IMR-90 (cell line): ENCODE data around the gene PEX19. TPM values are rescaled to one million over a fixed set of nuclear protein-coding genes. Genes with fewer than 3 reads are reported as not detected.

Experiments used
- ATAC-seq: fragments of 200-7000 bp; cut with Tn5 transposase; 2 replicates; pipeline ENCODE4 v1.9.1; 2020; ENCODE audit warnings: low read depth, mild to moderate bottlenecking, moderate library complexity
- BruUV-seq: library from RNA; stranded (reverse); fragments of 400-500 nt; replicated peaks from 2 replicates; lab custom pipeline; 2021; lab: Mats Ljungman, UMichigan
- CTCF ChIA-PET: fragments of 300-600 bp; formaldehyde crosslinking; extraction: SDS; loops from one replicate; lab custom pipeline; 2021; ENCODE audit warnings: antibody characterized with exemption; lab: Yijun Ruan, JAX
- POLR2A ChIA-PET: fragments of 300-600 bp; sonication (Branson Sonifier 250); formaldehyde crosslinking; loops from one replicate; lab custom pipeline; 2022; ENCODE audit warnings: antibody characterized with exemption; ENCODE audit not compliant: unreplicated experiment; lab: Charles Lee
- DNase-seq: peaks from one replicate; pipeline ENCODE4 v3.0.0; 2013
- H2AFZ ChIP-seq: replicated peaks from 2 replicates; pipeline ENCODE3; 2013; ENCODE audit warnings: low read length, mild to moderate bottlenecking; ENCODE audit not compliant: poor library complexity
- H2AK5ac ChIP-seq: 2 replicates; pipeline ENCODE4 v1.6.1; 2013; ENCODE audit warnings: low read depth, low read length, inconsistent platforms
- H2AK9ac ChIP-seq: replicated peaks from 2 replicates; pipeline ENCODE3; 2013; ENCODE audit warnings: mild to moderate bottlenecking, low read depth, low read length, moderate library complexity; ENCODE audit not compliant: poor library complexity
- H2BK120ac ChIP-seq: 2 replicates; pipeline ENCODE4 v1.6.1; 2013; ENCODE audit warnings: low read depth, low read length, inconsistent platforms
- H2BK15ac ChIP-seq: 3 replicates; pipeline ENCODE4 v1.6.1; 2013; ENCODE audit warnings: low read depth, low read length, inconsistent platforms
- H2BK20ac ChIP-seq: 2 replicates; pipeline ENCODE4 v1.6.1; 2013; ENCODE audit warnings: low read depth, mild to moderate bottlenecking, inconsistent platforms, low read length, moderate library complexity
- H2BK5ac ChIP-seq: 2 replicates; pipeline ENCODE4 v1.6.1; 2013; ENCODE audit warnings: mild to moderate bottlenecking, low read depth, low read length, inconsistent platforms; ENCODE audit not compliant: poor library complexity, severe bottlenecking
- H3K14ac ChIP-seq: replicated peaks from 2 replicates; pipeline ENCODE4 v1.6.1; 2013; ENCODE audit warnings: low read depth, low read length, inconsistent platforms
- H3K18ac ChIP-seq: 2 replicates; pipeline ENCODE4 v1.6.1; 2013; ENCODE audit warnings: low read depth, low read length, control low read depth
- H3K23ac ChIP-seq: 2 replicates; pipeline ENCODE4 v1.6.1; 2013; ENCODE audit warnings: low read depth, low read length, inconsistent platforms
- H3K27ac ChIP-seq: 2 replicates; pipeline ENCODE4 v1.5.1; 2013; ENCODE audit warnings: mild to moderate bottlenecking, control low read depth, low read length; ENCODE audit not compliant: insufficient read depth
- H3K27me3 ChIP-seq: 2 replicates; pipeline ENCODE4 v1.6.1; 2013; ENCODE audit warnings: low read length; ENCODE audit not compliant: control insufficient read depth, insufficient read depth
- H3K36me3 ChIP-seq: 2 replicates; pipeline ENCODE4 v1.6.1; 2013; ENCODE audit warnings: low read length, mixed read lengths; ENCODE audit not compliant: control insufficient read depth, insufficient read depth
- H3K4ac ChIP-seq: 2 replicates; pipeline ENCODE4 v1.6.1; 2013; ENCODE audit warnings: low read depth, low read length, inconsistent platforms
- H3K4me1 ChIP-seq: 2 replicates; pipeline ENCODE4 v1.6.1; 2013; ENCODE audit warnings: low read length, mixed read lengths; ENCODE audit not compliant: control insufficient read depth, insufficient read depth
- H3K4me2 ChIP-seq: 2 replicates; pipeline ENCODE4 v1.6.1; 2013; ENCODE audit warnings: low read depth, mild to moderate bottlenecking, control low read depth, low read length, moderate library complexity
- H3K4me3 ChIP-seq: 2 replicates; pipeline ENCODE4 v1.5.1; 2013; ENCODE audit warnings: low read depth, mild to moderate bottlenecking, control low read depth, low read length, moderate library complexity; ENCODE audit not compliant: insufficient read depth
- H3K56ac ChIP-seq: 2 replicates; pipeline ENCODE4 v1.6.1; 2013; ENCODE audit warnings: low read length, inconsistent platforms; ENCODE audit not compliant: insufficient read depth; ENCODE audit errors: extremely low read depth
- H3K79me1 ChIP-seq, 2 experiments: 2 replicates each; pipeline ENCODE4 v1.6.1; 2013; ENCODE audit warnings: low read length in 2 of 2, inconsistent platforms in 1 of 2, low read depth in 1 of 2
- H3K9ac ChIP-seq: 2 replicates; pipeline ENCODE4 v1.6.1; 2013; ENCODE audit warnings: low read depth, low read length, control low read depth
- H3K9me1 ChIP-seq: 2 replicates; pipeline ENCODE4 v1.6.1; 2013; ENCODE audit warnings: low read length, inconsistent platforms; ENCODE audit not compliant: insufficient read depth
- H3K9me3 ChIP-seq: 2 replicates; pipeline ENCODE4 v1.6.1; 2013; ENCODE audit warnings: low read length; ENCODE audit not compliant: control insufficient read depth, insufficient read depth
- H4K20me1 ChIP-seq: 2 replicates; pipeline ENCODE4 v1.6.1; 2013; ENCODE audit warnings: low read length, inconsistent platforms; ENCODE audit not compliant: insufficient read depth
- H4K5ac ChIP-seq: 2 replicates; pipeline ENCODE4 v1.6.1; 2013; ENCODE audit warnings: mild to moderate bottlenecking, low read depth, low read length, control low read depth
- H4K8ac ChIP-seq, 2 experiments: 2 replicates each; pipeline ENCODE4 v1.6.1; 2013; ENCODE audit warnings: low read depth in 2 of 2, low read length in 2 of 2, control low read depth in 1 of 2, inconsistent platforms in 1 of 2
- H4K91ac ChIP-seq: 2 replicates; pipeline ENCODE4 v1.6.1; 2013; ENCODE audit warnings: low read depth, low read length, inconsistent platforms; ENCODE audit not compliant: insufficient read depth
- MAZ ChIP-seq: IDR thresholded peaks from 2 replicates; pipeline ENCODE4 v1.6.1; 2012; ENCODE audit warnings: low read depth, mild to moderate bottlenecking, low read length, improper control_type of control experiment, moderate library complexity, borderline replicate concordance
- USF2 ChIP-seq: fragments of 150-350 bp; IDR thresholded peaks from 2 replicates; pipeline ENCODE4 v1.6.1; 2017; ENCODE audit warnings: mild to moderate bottlenecking, antibody characterized with exemption, low read length, low read depth
- WGBS, 2 experiments: methylation state at CpG; one replicate each; pipeline versions ENCODE4 v1.1.5 to v1.1.7; 2013; ENCODE audit warnings: missing lambda C conversion rate in 2 of 2; ENCODE audit not compliant: insufficient read length in 1 of 2; ENCODE audit errors: extremely low coverage in 2 of 2; 5-methylcytosine and 5-hydroxymethylcytosine counted together
- dilution Hi-C: fragments of 300-500 bp; cut with HindIII; formaldehyde crosslinking; loops from one replicate; pipeline ENCODE4 v1.14.3; 2018; ENCODE audit warnings: low sequenced_read_pairs; ENCODE audit not compliant: unreplicated experiment
- in situ Hi-C: fragments of 300-500 bp; cut with MboI; formaldehyde crosslinking; loops from 3 replicates; pipeline ENCODE4 v1.14.3; 2019; ENCODE audit warnings: low sequenced_read_pairs, inconsistent platforms, mixed read lengths
- intact Hi-C: fragments of 100-400 bp; cut with micrococcal nuclease; formaldehyde crosslinking; loops from 2 replicates; pipeline ENCODE4 v1.10.0; 2022
- polyA plus RNA-seq, 3 experiments: library from polyadenylated mRNA; depleted of rRNA; stranded (reverse); fragments of >200 nt; gene quantifications; 2 replicates each; pipeline ENCODE4 v1.2.3, GENCODE V29; 2012; ENCODE audit warnings: low replicate concordance in 1 of 3
- total RNA-seq: library from RNA; depleted of rRNA; stranded (reverse); fragments of >200 nt; gene quantifications from 2 replicates; pipeline ENCODE4 v1.2.3, GENCODE V29; 2012

The PEX19 gene
- total and polyA plus RNA-seq, 2 of the 4 experiments (the other 2 are of a cell fraction) = 44.5 to 67.7 TPM

GRCh38 chr1:160258177-160258798 lies 26.6 kb downstream of the PEX19 start:
- ATAC-seq (no peak), DNase-seq (no peak)
- Histone ChIP-seq H3K4me3 (no peak overlapping the region), H3K23ac (no peak overlapping the region), H2BK120ac (no peak overlapping the region), H3K27me3 (no peaks in the 10 kb centered on the region), H3K79me1 (peaks cover 16 to 59% of the 10 kb centered on the region in 2 experiments; a peak in 3 of 4 replicates), H3K4ac (no peak overlapping the region), H2BK5ac (no peak overlapping the region), H3K56ac (no peak overlapping the region), H3K9me3 (no peaks in the 10 kb centered on the region), H4K8ac (no peak overlapping the region), H3K18ac (no peak overlapping the region), H3K4me1 (peaks cover 2% of the 10 kb centered on the region; the same call in 1 of the 2 replicates), H3K36me3 (peaks cover 2% of the 10 kb centered on the region; the same call in 1 of the 2 replicates), H3K14ac (no peak overlapping the region), H3K9ac (no peak overlapping the region), H3K27ac (no peak overlapping the region), H4K20me1 (peaks cover 19% of the 10 kb centered on the region), H2BK15ac (no peak overlapping the region), H2AFZ (no peak overlapping the region), H2BK20ac (no peak overlapping the region), H2AK9ac (no peak overlapping the region), H3K9me1 (peaks cover 4% of the 10 kb centered on the region), H2AK5ac (no peak overlapping the region), H4K5ac (no peak overlapping the region), H4K91ac (no peak overlapping the region), H3K4me2 (no peak overlapping the region)
- dilution Hi-C loops = no loop called here
- in situ Hi-C loops = no loop called here
- TF ChIP-seq MAZ = no peak
- no peak for TF ChIP-seq USF2
- no TSS peak for BruUV-seq
- intact Hi-C loops = no loop called here
- ChIA-PET POLR2A (no interaction called here), CTCF (interaction anchor here (1.0 to 1.6 kb wide), 2 partner anchors 39 to 157 kb away, joined by 3 to 5 read pairs; no protein-coding TSS in a partner anchor)
- no CpG with 5 or more reads among the region's 7 CpGs for WGBS, 2 experiments
